Right lobe of liver (tissue), 6 donors: ENCODE measurements around the gene MYL3. TPM values are rescaled to one million over a fixed set of nuclear protein-coding genes. Genes with fewer than 3 reads are reported as not detected.

Source experiments
- ATAC-seq, 4 donors: fragments of 200-7000 bp; cut with Tn5 transposase; one replicate each; pipeline ENCODE4 v1.9.1; 2020; ENCODE audit warnings: mild to moderate bottlenecking in 4 of 4, moderate library complexity in 4 of 4
- DNase-seq, 3 donors: peaks; one replicate each; pipeline ENCODE4 v3.0.0-alpha.2; 2020
- H3K27ac ChIP-seq, 3 donors: fragments of 200-600 bp; one replicate each; pipeline ENCODE4 v1.8.0; 2022
- H3K27me3 ChIP-seq, 2 donors: fragments of 200-600 bp; one replicate each; pipeline ENCODE4 v1.8.0; 2022
- H3K36me3 ChIP-seq, 4 donors: fragments of 200-600 bp; sonication (generic) in 1 of 4; one replicate each; pipeline versions ENCODE4 v1.5.1 to v1.8.0; 2017 to 2022; ENCODE audit warnings: control low read depth in 1 of 4
- H3K4me1 ChIP-seq, 4 donors: fragments of 200-600 bp; sonication (generic) in 1 of 4; one replicate each; pipeline versions ENCODE4 v1.5.1 to v1.8.0; 2017 to 2022; ENCODE audit warnings: control low read depth in 1 of 4
- H3K4me3 ChIP-seq, 3 donors: fragments of 200-600 bp; one replicate each; pipeline ENCODE4 v1.8.0; 2022
- H3K9me3 ChIP-seq, 4 donors: fragments of 200-600 bp; sonication (generic) in 1 of 4; one replicate each; pipeline versions ENCODE4 v1.5.1 to v1.8.0; 2017 to 2022; ENCODE audit warnings: control low read depth in 1 of 4
- CTCF ChIP-seq, 4 donors: fragments of 200-600 bp in 3 of 4; fragments of 450-650 bp in 1 of 4; IDR thresholded peaks; one replicate each; pipeline versions ENCODE4 v1.5.1 to v1.8.0; 2016 to 2022; ENCODE audit warnings: antibody characterized with exemption in 4 of 4, mild to moderate bottlenecking in 2 of 4
- POLR2A ChIP-seq: fragments of 450-650 bp; IDR thresholded peaks from one replicate; pipeline ENCODE4 v1.6.1; 2017; ENCODE audit warnings: antibody characterized with exemption, mild to moderate bottlenecking
- WGBS: methylation state at CpG from one replicate; pipeline ENCODE4 v1.1.6; 2018; ENCODE audit warnings: low coverage, low lambda C conversion rate; ENCODE audit not compliant: insufficient coverage; ENCODE audit errors: missing lambda C conversion rate; 5-methylcytosine and 5-hydroxymethylcytosine counted together
- intact Hi-C, 2 donors: fragments of 100-400 bp; cut with DNase I; formaldehyde crosslinking; loops; one replicate each; pipeline versions ENCODE4 v1.11.2 to v1.14.1; 2022
- total RNA-seq, 6 experiments: library from RNA; depleted of rRNA in 2 of 6; stranded (reverse); fragments of >200 nt in 2 of 6; fragmentation: NEBNext Ultra II Directional in 3 of 6; extraction: Animal tissue kit (Norgen Biotek cat#: 25700) in 3 of 6; gene quantifications; one replicate each; pipeline versions ENCODE4 v1.1.0 to v1.2.4, GENCODE V29; 2016 to 2023
- donor health status: DM: no; HTN: yes; CAD: no.
- donor health status: DM: no; HTN: no; CAD: no.
- donor health status: DM: no; HTN: no; CAD: no.
- donor health status: DM: no; HTN: yes; CAD: no.
- donor health status: DM: no; HTN: yes; CAD: no.

Gene MYL3
- total RNA-seq, 6 experiments from 2014 or later: 0.37 to 2.0 (median 1.00) TPM

GRCh38 chr3:46865031-46865507, 1.8 kb upstream of the MYL3 start:
- H3K4me3 ChIP-seq: no peak overlapping the region
- no peaks in the 10 kb centered on the region for H3K27me3 ChIP-seq
- H3K36me3 ChIP-seq: no peaks in the 10 kb centered on the region
- no peaks in the 10 kb centered on the region for H3K9me3 ChIP-seq
- H3K27ac ChIP-seq: no peak overlapping the region
- intact Hi-C loops: no loop called here
- DNase-seq (peak in 2 of 3 donors; percentile 23 to 45), ATAC-seq (no peak)
- TF ChIP-seq CTCF (IDR thresholded peaks at IDR 0.05): no peak
- TF ChIP-seq POLR2A: no peak
- 43% methylated on average over 6 of the region's 12 CpGs for WGBS
- peaks cover 0 to 29% (median 17%) of the 10 kb centered on the region in 4 donors for H3K4me1 ChIP-seq

GRCh38 chr3:46864061-46864881, 1.0 kb upstream of the MYL3 start:
- WGBS: 66% methylated on average over 5 of the region's 10 CpGs
- ATAC-seq: no peak
- Histone ChIP-seq H3K27me3 (no peaks in the 10 kb centered on the region), H3K36me3 (no peaks in the 10 kb centered on the region), H3K4me3 (no peak overlapping the region), H3K9me3 (no peaks in the 10 kb centered on the region), H3K27ac (no peak overlapping the region), H3K4me1 (peaks cover 0 to 25% (median 15%) of the 10 kb centered on the region in 4 donors)
- peak in 2 of 3 donors; percentile 14 to 30 for DNase-seq
- no peak for TF ChIP-seq CTCF (IDR thresholded peaks at IDR 0.05)
- no peak for TF ChIP-seq POLR2A
- intact Hi-C loops: loop anchor here in 1 of 2 donors (5.0 kb wide), 1 partner anchor 33 kb away; no protein-coding TSS in a partner anchor

- ATAC-seq (no peak), DNase-seq (peak in 2 of 3 donors; percentile 11 to 33)
- H3K36me3 ChIP-seq: no peaks in the 10 kb centered on the region
- TF ChIP-seq POLR2A: no peak
- no peak for TF ChIP-seq CTCF (IDR thresholded peaks at IDR 0.05)
- H3K9me3 ChIP-seq: no peaks in the 10 kb centered on the region
- no peak overlapping the region for H3K4me3 ChIP-seq
- WGBS: 73% methylated on average over 2 of the region's 7 CpGs
- H3K27ac ChIP-seq: no peak overlapping the region
- H3K4me1 ChIP-seq: peaks cover 0 to 8% (median 4%) of the 10 kb centered on the region in 4 donors
- no peaks in the 10 kb centered on the region for H3K27me3 ChIP-seq
- intact Hi-C loops: loop anchor here in 1 of 2 donors (5.0 kb wide), 1 partner anchor 35 kb away; no protein-coding TSS in a partner anchor
Measured at GRCh38 chr3:46862369-46863025, 747 bp downstream of the MYL3 start.

- ATAC-seq (no peak), DNase-seq (peak; percentile 10 to 47 (median 38))
- TF ChIP-seq CTCF (IDR thresholded peaks at IDR 0.05): no peak
- intact Hi-C loops: loop anchor here in 1 of 2 donors (5.0 kb wide), 1 partner anchor 36 kb away; no protein-coding TSS in a partner anchor
- Histone ChIP-seq H3K27ac (no peak overlapping the region), H3K9me3 (no peaks in the 10 kb centered on the region), H3K27me3 (no peaks in the 10 kb centered on the region), H3K4me3 (no peak overlapping the region), H3K36me3 (no peaks in the 10 kb centered on the region), H3K4me1 (peaks cover 0 to under 1% (median under 1%) of the 10 kb centered on the region in 4 donors)
- 55% methylated on average over 4 of the region's 12 CpGs for WGBS
Measured at GRCh38 chr3:46861605-46862368, 1.5 kb downstream of the MYL3 start.
